Gastroesophageal sphincter (tissue), 4 donors: ENCODE measurements around the gene GRM8. TPM values are rescaled to one million over a fixed set of nuclear protein-coding genes. Genes with fewer than 3 reads are reported as not detected.

Source experiments
- ATAC-seq: fragments of 150-250 bp; one replicate; pipeline ENCODE4 v1.9.1; 2016; ENCODE audit warnings: mild to moderate bottlenecking, moderate library complexity
- H3K27ac ChIP-seq, 4 donors: fragments of 200-600 bp; sonication (generic) in 3 of 4; 1 replicate in 3 of 4; 2 replicates in 1 of 4; pipeline ENCODE4 v1.5.1; 2016 to 2019
- H3K27me3 ChIP-seq: fragments of 200-600 bp; sonication (generic); one replicate; pipeline ENCODE4 v1.5.1; 2019
- H3K36me3 ChIP-seq, 2 donors: fragments of 200-600 bp; sonication (generic); one replicate each; pipeline ENCODE4 v1.5.1; 2019; ENCODE audit warnings: control low read depth in 1 of 2
- H3K4me1 ChIP-seq, 3 donors: fragments of 200-600 bp; sonication (generic); 1 replicate in 2 of 3; 2 replicates in 1 of 3; pipeline ENCODE4 v1.5.1; 2016 to 2019; ENCODE audit warnings: control low read depth in 2 of 3
- H3K4me3 ChIP-seq, 2 donors: fragments of 200-600 bp; sonication (generic); one replicate each; pipeline ENCODE4 v1.5.1; 2019; ENCODE audit warnings: mild to moderate bottlenecking in 1 of 2, moderate library complexity in 1 of 2
- H3K9me3 ChIP-seq, 3 donors: fragments of 200-600 bp; sonication (generic); one replicate each; pipeline ENCODE4 v1.5.1; 2017 to 2019; ENCODE audit warnings: control low read depth in 2 of 3
- CTCF ChIP-seq, 4 experiments: fragments of 200-600 bp in 2 of 4; fragments of 450-650 bp in 2 of 4; sonication (generic) in 1 of 4; IDR thresholded peaks; one replicate each; pipeline ENCODE4 v1.5.1; 2017 to 2019; ENCODE audit warnings: antibody characterized with exemption in 4 of 4, mild to moderate bottlenecking in 2 of 4, moderate library complexity in 2 of 4
- EP300 ChIP-seq: sonication (generic); formaldehyde crosslinking; IDR thresholded peaks from one replicate; pipeline ENCODE4 v1.6.1; 2017; ENCODE audit warnings: antibody characterized with exemption, mild to moderate bottlenecking
- POLR2A ChIP-seq, 2 donors: fragments of 450-650 bp; IDR thresholded peaks; one replicate each; pipeline ENCODE4 v1.6.1; 2017; ENCODE audit warnings: antibody characterized with exemption in 2 of 2, mild to moderate bottlenecking in 2 of 2, moderate library complexity in 1 of 2
- POLR2AphosphoS5 ChIP-seq: sonication (generic); formaldehyde crosslinking; IDR thresholded peaks from one replicate; pipeline ENCODE4 v1.6.1; 2017; ENCODE audit warnings: antibody characterized with exemption
- WGBS, 2 donors: methylation state at CpG; one replicate each; pipeline ENCODE4 v1.1.5; 2018; ENCODE audit warnings: low coverage in 1 of 2; 5-methylcytosine and 5-hydroxymethylcytosine counted together
- total RNA-seq, 4 donors: library from RNA; depleted of rRNA; stranded (reverse); fragments of >200 nt; gene quantifications; one replicate each; pipeline ENCODE4 v1.1.0, GENCODE V29; 2016

GRM8 gene
- total RNA-seq, 4 donors from 2014 or later: 0.07 to 3.4 (median 0.93) TPM; not detected in 1

GRCh38 chr7:126578338-126578737, 674.4 kb downstream of the GRM8 start:
- Histone ChIP-seq H3K4me1 (no peaks in the 10 kb centered on the region), H3K9me3 (no peaks in the 10 kb centered on the region), H3K27ac (no peak overlapping the region), H3K27me3 (no peaks in the 10 kb centered on the region), H3K4me3 (no peak overlapping the region), H3K36me3 (no peaks in the 10 kb centered on the region)
- no peak for ATAC-seq
- TF ChIP-seq EP300: no peak
- no peak for TF ChIP-seq CTCF (IDR thresholded peaks at IDR 0.05)
- no peak for TF ChIP-seq POLR2AphosphoS5
- TF ChIP-seq POLR2A (IDR thresholded peaks at IDR 0.05): no peak
- 41 to 52% methylated on average over 2 of the region's 2 CpGs for WGBS, 2 donors

DNA sequence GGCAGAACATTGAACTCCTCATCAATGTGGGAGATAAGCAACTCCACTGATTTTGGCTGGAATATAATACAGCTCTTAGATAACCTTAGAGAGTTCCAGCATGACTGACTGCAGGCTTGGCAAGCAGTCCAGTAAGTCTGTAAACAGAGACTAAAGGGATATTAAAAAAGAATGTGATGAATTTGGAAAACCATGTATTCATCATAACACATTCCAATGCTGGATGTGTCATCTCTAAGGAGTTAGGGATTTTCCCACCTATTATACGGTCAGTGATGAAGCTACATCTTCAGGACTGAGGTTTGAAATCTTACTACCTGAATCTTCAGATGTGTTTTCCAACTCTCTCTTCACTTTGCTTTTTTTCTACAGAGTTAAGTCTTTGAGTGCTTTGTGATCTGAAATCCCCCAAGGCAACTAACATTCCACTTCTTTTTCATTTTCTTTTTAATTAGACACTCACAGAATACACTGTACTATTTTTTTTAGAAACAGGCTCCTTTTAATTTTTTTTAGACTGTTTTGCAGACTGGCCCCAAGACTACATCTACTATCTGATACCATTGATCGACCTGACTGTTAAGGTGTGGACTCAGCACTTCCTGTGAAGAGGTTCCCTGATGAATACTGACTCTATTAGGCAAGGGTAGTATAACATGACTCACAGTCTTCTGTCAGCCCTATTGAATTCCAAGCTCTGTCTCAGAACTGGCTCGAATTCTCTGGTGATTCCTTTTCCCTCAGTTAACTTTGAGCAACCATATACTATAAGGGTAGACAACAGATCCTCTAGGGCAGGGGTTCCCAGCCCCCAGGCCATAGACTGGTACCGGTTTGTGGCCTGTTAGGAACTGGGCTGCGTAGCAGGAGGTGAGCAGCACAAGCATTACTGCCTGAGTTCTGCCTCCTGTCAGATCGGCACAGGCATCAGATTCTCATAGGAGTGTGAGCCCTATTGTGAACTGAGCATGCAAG, 678.2 kb downstream of the GRM8 start:
- ATAC-seq: peak; percentile 42
- H3K4me1 ChIP-seq: no peaks in the 10 kb centered on the region
- no peaks in the 10 kb centered on the region for H3K27me3 ChIP-seq
- H3K9me3 ChIP-seq: no peaks in the 10 kb centered on the region
- H3K36me3 ChIP-seq: no peaks in the 10 kb centered on the region
- no peak overlapping the region for H3K4me3 ChIP-seq
- TF ChIP-seq POLR2AphosphoS5: no peak
- TF ChIP-seq CTCF (IDR thresholded peaks at IDR 0.05): no peak
- no peak for TF ChIP-seq POLR2A (IDR thresholded peaks at IDR 0.05)
- no peak for TF ChIP-seq EP300
- WGBS, 2 donors: 17 to 76% methylated on average over 1 to 4 of the region's 6 CpGs
- H3K27ac ChIP-seq: no peak overlapping the region

DNA sequence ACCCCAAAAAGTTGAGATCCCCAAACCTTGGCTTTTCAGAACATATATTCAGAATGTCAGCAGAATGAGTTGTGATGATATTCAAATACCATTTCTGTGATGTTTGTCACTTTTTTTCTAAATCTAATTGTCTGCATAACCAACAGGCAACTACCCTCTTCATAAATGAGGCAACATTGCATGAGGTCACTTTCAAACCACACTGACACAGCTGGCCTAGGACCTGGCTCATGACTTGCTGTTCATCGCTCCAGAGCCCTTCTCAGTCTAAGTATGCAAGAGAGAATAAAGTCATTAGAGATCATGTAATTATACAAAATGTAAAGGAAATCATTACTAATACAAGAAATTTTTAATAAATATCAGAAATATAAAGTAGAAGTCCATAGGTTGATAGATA, 681.9 kb downstream of the GRM8 start:
- no peak for ATAC-seq

GRCh38 chr7:126569402-126569801, 683.3 kb downstream of the GRM8 start:
- Histone ChIP-seq H3K4me1 (no peaks in the 10 kb centered on the region), H3K27me3 (no peaks in the 10 kb centered on the region), H3K9me3 (no peaks in the 10 kb centered on the region), H3K36me3 (no peaks in the 10 kb centered on the region), H3K27ac (no peak overlapping the region), H3K4me3 (no peak overlapping the region)
- WGBS, 2 donors: 32 to 38% methylated on average over 2 to 3 of the region's 3 CpGs
- TF ChIP-seq CTCF (IDR thresholded peaks at IDR 0.05): no peak
- no peak for TF ChIP-seq POLR2A (IDR thresholded peaks at IDR 0.05)
- no peak for TF ChIP-seq EP300
- no peak for TF ChIP-seq POLR2AphosphoS5
- no peak for ATAC-seq

More for the DNA sequence above, 681.9 kb downstream of the GRM8 start:
- TF ChIP-seq CTCF (IDR thresholded peaks at IDR 0.05) (no peak), EP300 (no peak), POLR2A (IDR thresholded peaks at IDR 0.05) (no peak), POLR2AphosphoS5 (no peak)
- H3K36me3 ChIP-seq: no peaks in the 10 kb centered on the region
- H3K27ac ChIP-seq: no peak overlapping the region
- H3K9me3 ChIP-seq: no peaks in the 10 kb centered on the region
- no peaks in the 10 kb centered on the region for H3K27me3 ChIP-seq
- 94 to 100% methylated on average over 1 of the region's 1 CpG for WGBS, 2 donors
- H3K4me1 ChIP-seq: no peaks in the 10 kb centered on the region
- H3K4me3 ChIP-seq: no peak overlapping the region

DNA sequence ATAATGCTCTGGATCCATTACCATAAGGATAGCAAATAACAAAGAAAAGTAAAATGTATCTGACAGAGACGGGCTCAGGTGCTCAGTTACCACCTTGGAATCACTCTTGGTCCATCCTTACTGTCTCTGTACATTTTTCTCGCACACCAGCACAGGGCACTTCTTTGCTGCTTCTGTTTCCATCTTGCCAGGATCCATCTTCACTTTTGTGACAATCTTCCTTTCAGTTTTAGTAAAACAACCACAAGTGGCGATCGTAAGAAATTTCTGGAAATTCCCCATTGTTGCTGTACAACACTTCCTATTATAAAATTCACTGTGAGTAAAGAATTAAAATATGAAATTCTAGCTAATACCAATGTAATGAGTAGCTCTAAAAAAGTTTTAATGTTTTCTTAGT, 695.5 kb downstream of the GRM8 start:
- no peak for ATAC-seq
- 79 to 83% methylated on average over 4 of the region's 4 CpGs for WGBS, 2 donors

More for the DNA sequence above, 695.5 kb downstream of the GRM8 start:
- Histone ChIP-seq H3K4me1 (no peaks in the 10 kb centered on the region), H3K36me3 (no peaks in the 10 kb centered on the region), H3K9me3 (no peaks in the 10 kb centered on the region), H3K4me3 (no peak overlapping the region), H3K27me3 (no peaks in the 10 kb centered on the region), H3K27ac (no peak overlapping the region)
- TF ChIP-seq CTCF (IDR thresholded peaks at IDR 0.05) (no peak), POLR2AphosphoS5 (no peak), POLR2A (IDR thresholded peaks at IDR 0.05) (no peak), EP300 (no peak)
